T follicular helper cell (primary cell): ENCODE data around the gene KRTAP2-3.

Source experiments
- DNase-seq: peaks from one replicate; pipeline ENCODE4 v3.0.0-alpha.2; 2020; ENCODE audit warnings: low read depth

Gene KRTAP2-3

GRCh38 chr17:41029633-41030245 lies 30.2 kb downstream of the KRTAP2-3 start, which contains the start of gene KRTAP1-4:
Gene KRTAP1-4, minus strand, starts transcription at chr17:41030195. Its CDS starts 117 bp downstream, at chr17:41030078.
- DNase-seq, result no peak

- no peak for DNase-seq
These were observed 33.0 kb downstream of the KRTAP2-3 start, which contains the start of gene KRTAP1-5 for GRCh38 chr17:41026715-41027471. Gene KRTAP1-5, minus strand, starts transcription at chr17:41027208. Its CDS starts 53 bp downstream, at chr17:41027155.

DNA sequence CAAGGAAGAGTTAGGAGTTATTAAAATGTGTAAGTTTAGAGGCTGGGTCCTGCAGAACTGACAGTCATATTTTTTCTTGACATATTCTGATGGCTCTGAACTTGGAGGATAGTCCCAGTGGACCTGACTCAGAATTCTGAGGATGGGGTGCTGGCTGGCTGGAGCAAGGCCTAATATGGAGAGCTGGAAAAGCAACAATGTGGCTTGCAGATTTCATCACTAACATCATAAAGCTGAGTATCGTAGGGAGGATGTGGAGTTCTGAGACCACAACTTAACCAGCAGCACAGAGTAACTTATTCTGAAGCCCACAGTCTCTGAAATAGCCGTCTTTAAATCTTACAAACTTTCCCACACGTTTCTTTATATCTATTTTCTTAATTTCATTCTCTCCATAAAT lies 35.2 kb downstream of the KRTAP2-3 start:
- no peak for DNase-seq

DNA sequence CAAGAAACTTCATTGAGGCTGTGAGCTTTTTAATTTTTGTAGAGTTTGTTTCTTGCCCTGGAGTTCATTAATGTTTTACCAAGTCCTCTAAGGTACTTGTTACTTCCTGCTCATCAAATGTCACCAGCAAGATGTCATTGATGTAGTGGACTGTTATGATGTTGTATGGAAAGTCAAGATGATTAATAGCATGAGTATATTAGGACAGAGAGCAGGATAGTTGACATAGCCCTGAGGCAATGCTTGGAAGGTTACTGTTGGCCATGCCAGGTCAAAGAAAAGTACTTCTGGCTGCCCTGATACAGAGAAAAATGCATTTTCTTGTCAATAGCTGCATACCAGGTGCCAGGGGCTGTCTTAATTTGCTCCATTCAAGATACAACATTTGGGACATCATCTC lies 39.6 kb downstream of the KRTAP2-3 start:
- no peak for DNase-seq

- DNase-seq, result no peak
These were observed 40.5 kb downstream of the KRTAP2-3 start for GRCh38 chr17:41019415-41019814.

- DNase-seq, result no peak
These were observed 41.4 kb downstream of the KRTAP2-3 start for GRCh38 chr17:41018541-41018940.

DNA sequence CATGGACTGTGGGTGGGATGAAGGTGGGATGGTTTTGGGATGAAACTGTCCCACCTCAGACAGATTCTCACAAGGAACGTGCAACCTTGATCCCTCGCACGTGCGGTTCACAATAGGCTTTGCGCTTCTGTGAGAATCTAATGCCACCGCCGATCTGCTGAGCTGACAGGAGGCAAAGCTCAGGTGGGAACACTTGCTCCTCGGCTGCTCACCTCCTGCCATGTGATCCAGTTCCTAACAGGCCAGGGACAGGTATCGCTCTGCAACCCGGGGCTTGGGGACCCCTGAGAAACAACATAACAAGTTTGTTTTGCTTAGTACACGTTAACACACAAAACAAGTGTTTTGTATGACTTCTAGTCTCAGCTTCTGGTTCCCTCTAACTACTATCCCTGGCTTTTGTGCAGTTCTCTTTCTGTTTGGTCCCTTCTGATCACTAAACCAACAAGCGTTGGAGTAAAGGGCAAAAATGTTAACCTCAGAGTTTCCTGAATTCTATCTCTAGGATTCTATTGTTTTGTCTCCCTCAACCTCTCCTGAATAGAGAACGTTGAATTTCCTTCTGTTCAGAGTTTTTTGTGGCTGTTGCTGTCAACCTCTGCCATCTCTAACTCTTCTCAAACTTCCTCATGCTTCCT lies 43.2 kb downstream of the KRTAP2-3 start:
- no peak for DNase-seq

- no peak for DNase-seq
These were observed 44.5 kb downstream of the KRTAP2-3 start for GRCh38 chr17:41015454-41015853.

DNA sequence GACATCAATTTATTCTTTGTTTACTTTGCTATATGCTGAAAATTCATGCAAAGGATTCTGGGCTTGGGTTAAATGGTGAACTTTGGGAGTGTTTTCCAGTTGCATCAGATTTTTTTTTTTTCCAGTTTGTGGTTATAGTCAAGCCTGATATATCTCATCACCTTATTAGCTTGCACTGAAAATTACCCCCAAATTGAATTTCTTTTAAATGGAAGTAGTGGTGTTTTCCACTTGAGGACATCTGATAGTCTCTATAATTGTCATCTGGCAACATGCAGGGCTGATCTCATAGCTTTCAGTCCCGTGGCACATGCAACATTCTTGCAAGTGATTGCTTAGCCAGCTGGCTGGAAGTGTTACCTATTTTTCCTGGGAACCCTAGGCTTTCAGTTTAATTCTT lies 46.3 kb downstream of the KRTAP2-3 start:
- no peak for DNase-seq

GRCh38 chr17:41013181-41013580 lies 46.7 kb downstream of the KRTAP2-3 start:
- DNase-seq, result no peak

DNA sequence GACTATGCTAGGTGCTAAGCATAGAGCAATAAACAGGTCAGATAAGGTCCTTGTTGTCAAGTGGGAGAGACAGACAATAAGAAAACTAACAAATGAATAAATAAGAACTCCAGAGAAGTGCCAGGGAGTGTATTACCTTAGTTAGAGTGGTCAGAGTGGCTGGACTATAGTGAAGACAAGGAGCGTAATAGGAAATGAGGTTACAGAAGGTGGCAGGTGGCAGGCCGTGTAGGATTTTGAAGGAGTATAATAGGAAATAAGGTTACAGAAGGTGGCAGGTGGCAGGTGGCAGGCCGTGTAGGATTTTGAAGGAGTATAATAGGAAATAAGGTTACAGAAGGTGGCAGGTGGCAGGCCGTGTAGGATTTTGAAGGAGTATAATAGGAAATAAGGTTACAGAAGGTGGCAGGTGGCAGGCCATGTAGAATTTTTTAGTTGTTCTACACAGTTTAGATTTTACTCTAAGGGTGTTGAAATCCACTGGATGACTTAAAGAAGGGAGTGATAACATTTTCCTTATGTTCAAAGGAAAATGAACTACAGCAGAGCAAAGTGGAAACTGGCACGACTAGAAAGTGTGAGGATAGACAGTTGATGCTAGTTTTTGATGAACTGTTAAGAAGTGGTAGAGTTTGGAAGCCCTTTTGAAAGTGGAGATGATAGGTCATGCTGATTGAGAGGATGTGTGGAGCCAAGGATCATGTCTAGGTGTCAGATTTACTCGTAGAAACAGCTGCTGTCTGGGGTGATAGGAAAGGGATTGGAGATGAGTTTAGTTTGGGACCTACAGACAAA lies 47.4 kb downstream of the KRTAP2-3 start:
- DNase-seq, result no peak

GRCh38 chr17:41010441-41010840 lies 49.5 kb downstream of the KRTAP2-3 start:
- DNase-seq, result no peak

GRCh38 chr17:41009936-41010335 lies 50.0 kb downstream of the KRTAP2-3 start:
- no peak for DNase-seq

DNA sequence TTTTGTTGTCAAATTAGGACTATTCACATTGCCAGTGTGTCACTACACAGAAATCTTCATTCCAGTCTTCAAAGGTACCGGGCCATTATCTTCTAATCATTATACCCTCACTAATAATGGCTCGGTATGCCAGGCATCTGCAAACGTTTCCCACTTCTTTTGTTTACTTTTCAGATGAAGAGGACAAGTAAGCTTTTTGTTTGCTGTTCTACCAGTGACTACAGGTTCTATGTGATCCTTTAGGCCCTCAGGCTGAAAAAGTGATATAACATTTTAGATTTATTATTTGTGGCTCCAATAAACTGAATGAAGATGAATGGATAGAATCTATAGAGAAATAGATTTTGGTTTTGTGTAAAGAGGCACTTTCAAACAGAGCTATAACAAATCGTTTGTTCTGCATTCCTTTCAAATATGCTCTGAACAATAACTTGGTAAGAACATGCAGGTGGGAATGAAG lies 50.6 kb downstream of the KRTAP2-3 start:
- no peak for DNase-seq
